GM10266 (cell line): ENCODE data around the gene RAPGEF3.

Source experiments
- DNase-seq: peaks from one replicate; pipeline ENCODE4 v3.0.0; 2012; ENCODE audit errors: extremely low spot score
- CTCF ChIP-seq: IDR thresholded peaks from 2 replicates; pipeline ENCODE4 v1.5.1; 2012; ENCODE audit warnings: mild to moderate bottlenecking, low read depth; ENCODE audit not compliant: control insufficient read depth, insufficient read depth; ENCODE audit errors: missing control alignments

RAPGEF3 gene

GRCh38 chr12:47763481-47764346, 5.0 kb upstream of the RAPGEF3 start:
- DNase-seq: no peak
- no peak for TF ChIP-seq CTCF

- TF ChIP-seq CTCF: no peak
- DNase-seq: no peak
Observed at GRCh38 chr12:47762850-47763465, 4.3 kb upstream of the RAPGEF3 start.

GRCh38 chr12:47758584-47758833, 171 bp downstream of the RAPGEF3 start:
- DNase-seq: no peak
- no peak for TF ChIP-seq CTCF

- DNase-seq: no peak
- no peak for TF ChIP-seq CTCF
Observed at GRCh38 chr12:47757840-47758583, 668 bp downstream of the RAPGEF3 start.

- TF ChIP-seq CTCF: no peak
- DNase-seq: no peak
Observed at GRCh38 chr12:47757364-47757839, 1.3 kb downstream of the RAPGEF3 start.

GRCh38 chr12:47755655-47756562, 2.8 kb downstream of the RAPGEF3 start:
- DNase-seq: peak; percentile 84
- TF ChIP-seq CTCF: no peak
